IPS-18c (cell line): Measurements from ENCODE around the gene SPRED3.
"Not testable (repeated sequence)": the region's sequence is repeated elsewhere in the genome, so short reads cannot be mapped to it uniquely, and the experiment has no call there.

Source experiments
- H3K4me3 ChIP-seq: 2 replicates; pipeline ENCODE4 v1.7.0; 2013; ENCODE audit warnings: low read depth, mild to moderate bottlenecking, low read length, moderate library complexity; ENCODE audit not compliant: insufficient read depth
- H3K9me3 ChIP-seq: one replicate; pipeline ENCODE4 v1.6.1; 2013; ENCODE audit warnings: mild to moderate bottlenecking, low read length, moderate library complexity; ENCODE audit not compliant: control insufficient read depth, insufficient read depth

SPRED3 gene

GRCh38 chr19:38388349-38389100, at the start of gene SPRED3:
Gene SPRED3 (plus strand): TSS chr19:38388697. CDS start chr19:38390303, 1,606 bp downstream.
- H3K4me3 ChIP-seq: peak within 1 kb of the TSS; percentile 87
- H3K9me3 ChIP-seq: no peaks in the 10 kb centered on the region

GRCh38 chr19:38339011-38339410, 49.5 kb upstream of the SPRED3 start:
- not testable (repeated sequence) for H3K9me3 ChIP-seq, H3K4me3 ChIP-seq

GRCh38 chr19:38340927-38341326, 47.6 kb upstream of the SPRED3 start:
- Histone ChIP-seq H3K4me3 (no peak overlapping the region), H3K9me3 (peaks cover 5% of the 10 kb centered on the region)

- Histone ChIP-seq H3K4me3 (no peak overlapping the region), H3K9me3 (peaks cover 2% of the 10 kb centered on the region)
These were observed 41.7 kb upstream of the SPRED3 start for GRCh38 chr19:38346837-38347236.

GRCh38 chr19:38350883-38351282, 37.6 kb upstream of the SPRED3 start:
- H3K9me3 ChIP-seq: no peaks in the 10 kb centered on the region
- no peak overlapping the region for H3K4me3 ChIP-seq

- H3K4me3 ChIP-seq: no peak overlapping the region
These were observed 36.6 kb upstream of the SPRED3 start for GRCh38 chr19:38351865-38352395.

GRCh38 chr19:38352611-38353010, 35.9 kb upstream of the SPRED3 start:
- no peaks in the 10 kb centered on the region for H3K9me3 ChIP-seq
- no peak overlapping the region for H3K4me3 ChIP-seq

More at GRCh38 chr19:38351865-38352395, 36.6 kb upstream of the SPRED3 start:
- no peaks in the 10 kb centered on the region for H3K9me3 ChIP-seq

GRCh38 chr19:38355728-38356725, 32.5 kb upstream of the SPRED3 start:
- Histone ChIP-seq H3K9me3 (no peaks in the 10 kb centered on the region), H3K4me3 (no peak overlapping the region)

GRCh38 chr19:38358071-38358470, 30.4 kb upstream of the SPRED3 start:
- Histone ChIP-seq H3K4me3 (no peak overlapping the region), H3K9me3 (no peaks in the 10 kb centered on the region)

GRCh38 chr19:38359242-38360021, 29.1 kb upstream of the SPRED3 start:
- Histone ChIP-seq H3K4me3 (no peak overlapping the region), H3K9me3 (no peaks in the 10 kb centered on the region)

- peaks cover 5% of the 10 kb centered on the region for H3K9me3 ChIP-seq
- no peak overlapping the region for H3K4me3 ChIP-seq
These were observed 28.1 kb upstream of the SPRED3 start for GRCh38 chr19:38360351-38360750.

GRCh38 chr19:38360839-38361631, 27.5 kb upstream of the SPRED3 start:
- Histone ChIP-seq H3K4me3 (peak overlapping the region; percentile 87; the same call in 1 of the 2 replicates), H3K9me3 (peaks cover 5% of the 10 kb centered on the region)

- Histone ChIP-seq H3K4me3 (peak overlapping the region; percentile 87), H3K9me3 (peaks cover 5% of the 10 kb centered on the region)
These were observed 26.8 kb upstream of the SPRED3 start for GRCh38 chr19:38361633-38362075.

GRCh38 chr19:38362076-38362945, 26.2 kb upstream of the SPRED3 start:
- Histone ChIP-seq H3K9me3 (peaks cover 5% of the 10 kb centered on the region), H3K4me3 (peak overlapping the region; percentile 87)

GRCh38 chr19:38362946-38363688, 25.4 kb upstream of the SPRED3 start:
- H3K4me3 ChIP-seq: peak overlapping the region; percentile 87
- not testable (repeated sequence) for H3K9me3 ChIP-seq
